Measurements from ENCODE around the gene GNL2.

GNL2 gene

GRCh38 chr1:37633040-37633937 is 37.6 kb upstream of the GNL2 start:
- ChIA-PET POLR2A (no interaction called here), CTCF (no interaction called here)
- DNase-seq (ENCODE audit: extremely low spot score) = no peak
- TF ChIP-seq HDGF (IDR thresholded peaks at IDR 0.05; ENCODE audit: borderline replicate concordance) (no peak), L3MBTL2 (conservative IDR thresholded peaks at IDR 0.05) (no peak), FOXM1 (IDR thresholded peaks at IDR 0.05; ENCODE audit: borderline replicate concordance) (no peak), FOXA1 (IDR thresholded peaks at IDR 0.05) (no peak), CTBP1 (IDR thresholded peaks at IDR 0.05; ENCODE audit: borderline replicate concordance) (no peak), ZNF384 (IDR thresholded peaks at IDR 0.05) (no peak), ARNT (IDR thresholded peaks at IDR 0.05) (no peak), FOXK2 (IDR thresholded peaks at IDR 0.05) (no peak), LEF1 (IDR thresholded peaks at IDR 0.05; ENCODE audit: borderline replicate concordance) (no peak), SUZ12 (IDR thresholded peaks at IDR 0.05) (no peak), NFRKB (IDR thresholded peaks at IDR 0.05) (no peak), ELF4 (IDR thresholded peaks at IDR 0.05) (no peak), BHLHE40 (IDR thresholded peaks at IDR 0.05; ENCODE audit: borderline replicate concordance) (no peak), TARDBP (IDR thresholded peaks at IDR 0.05) (no peak), SP1 (IDR thresholded peaks at IDR 0.05) (no peak), PKNOX1 (IDR thresholded peaks at IDR 0.05) (no peak)

GRCh38 chr1:37631036-37631435 is 35.3 kb upstream of the GNL2 start:
- TF ChIP-seq HDGF (IDR thresholded peaks at IDR 0.05; ENCODE audit: borderline replicate concordance) (no peak), CTBP1 (IDR thresholded peaks at IDR 0.05; ENCODE audit: borderline replicate concordance) (no peak), LEF1 (IDR thresholded peaks at IDR 0.05; ENCODE audit: borderline replicate concordance) (no peak), FOXM1 (IDR thresholded peaks at IDR 0.05; ENCODE audit: borderline replicate concordance) (no peak), PKNOX1 (IDR thresholded peaks at IDR 0.05) (no peak), ELF4 (IDR thresholded peaks at IDR 0.05) (no peak), FOXA1 (IDR thresholded peaks at IDR 0.05) (no peak), BHLHE40 (IDR thresholded peaks at IDR 0.05; ENCODE audit: borderline replicate concordance) (no peak), L3MBTL2 (conservative IDR thresholded peaks at IDR 0.05) (no peak), ARNT (IDR thresholded peaks at IDR 0.05) (no peak), FOXK2 (IDR thresholded peaks at IDR 0.05) (no peak), SP1 (IDR thresholded peaks at IDR 0.05) (no peak), TARDBP (IDR thresholded peaks at IDR 0.05) (no peak), SUZ12 (IDR thresholded peaks at IDR 0.05) (no peak), ZNF384 (IDR thresholded peaks at IDR 0.05) (no peak), NFRKB (IDR thresholded peaks at IDR 0.05) (no peak)
- CTCF ChIA-PET = no interaction called here
- DNase-seq (ENCODE audit: extremely low spot score) = no peak
- POLR2A ChIA-PET = no interaction called here

- ChIA-PET CTCF (no interaction called here), POLR2A (no interaction called here)
- DNase-seq (ENCODE audit: extremely low spot score) = no peak
- TF ChIP-seq HDGF (IDR thresholded peaks at IDR 0.05; ENCODE audit: borderline replicate concordance) (no peak), LEF1 (IDR thresholded peaks at IDR 0.05; ENCODE audit: borderline replicate concordance) (no peak), SUZ12 (IDR thresholded peaks at IDR 0.05) (no peak)
These were observed 34.8 kb upstream of the GNL2 start for GRCh38 chr1:37630426-37631028.

GRCh38 chr1:37629726-37630425 is 34.1 kb upstream of the GNL2 start:
- ChIA-PET CTCF (no interaction called here), POLR2A (no interaction called here)
- TF ChIP-seq CTBP1 (IDR thresholded peaks at IDR 0.05; ENCODE audit: borderline replicate concordance) = no peak
- no peak for TF ChIP-seq ELF4 (IDR thresholded peaks at IDR 0.05)
- TF ChIP-seq SUZ12 (IDR thresholded peaks at IDR 0.05) = no peak
- no peak for TF ChIP-seq FOXM1 (IDR thresholded peaks at IDR 0.05; ENCODE audit: borderline replicate concordance)
- no peak for TF ChIP-seq TARDBP (IDR thresholded peaks at IDR 0.05)
- no peak for TF ChIP-seq BHLHE40 (IDR thresholded peaks at IDR 0.05; ENCODE audit: borderline replicate concordance)
- TF ChIP-seq FOXK2 (IDR thresholded peaks at IDR 0.05) = no peak
- TF ChIP-seq LEF1 (IDR thresholded peaks at IDR 0.05; ENCODE audit: borderline replicate concordance) = no peak
- no peak for TF ChIP-seq FOXA1 (IDR thresholded peaks at IDR 0.05)
- no peak for TF ChIP-seq L3MBTL2 (conservative IDR thresholded peaks at IDR 0.05)
- TF ChIP-seq ARNT (IDR thresholded peaks at IDR 0.05) = no peak
- no peak for DNase-seq (ENCODE audit: extremely low spot score)

- DNase-seq (ENCODE audit: extremely low spot score) = no peak
- CTCF ChIA-PET = interaction anchor here (0.5 kb wide), 1 partner anchor 26 kb away, joined by 6 read pairs; no protein-coding TSS in a partner anchor
- TF ChIP-seq BHLHE40 (IDR thresholded peaks at IDR 0.05; ENCODE audit: borderline replicate concordance) (no peak), SUZ12 (IDR thresholded peaks at IDR 0.05) (no peak), SP1 (IDR thresholded peaks at IDR 0.05) (no peak), L3MBTL2 (conservative IDR thresholded peaks at IDR 0.05) (no peak), FOXA1 (IDR thresholded peaks at IDR 0.05) (no peak), FOXK2 (IDR thresholded peaks at IDR 0.05) (no peak), ELF4 (IDR thresholded peaks at IDR 0.05) (no peak), NFRKB (IDR thresholded peaks at IDR 0.05) (no peak), LEF1 (IDR thresholded peaks at IDR 0.05; ENCODE audit: borderline replicate concordance) (no peak), PKNOX1 (IDR thresholded peaks at IDR 0.05) (no peak), ARNT (IDR thresholded peaks at IDR 0.05) (no peak), TARDBP (IDR thresholded peaks at IDR 0.05) (no peak), HDGF (IDR thresholded peaks at IDR 0.05; ENCODE audit: borderline replicate concordance) (no peak), FOXM1 (IDR thresholded peaks at IDR 0.05; ENCODE audit: borderline replicate concordance) (no peak), ZNF384 (IDR thresholded peaks at IDR 0.05) (no peak), CTBP1 (IDR thresholded peaks at IDR 0.05; ENCODE audit: borderline replicate concordance) (no peak)
- POLR2A ChIA-PET = no interaction called here
These were observed 33.3 kb upstream of the GNL2 start for GRCh38 chr1:37629008-37629407.
